ENCODE data around the gene PEX14. TPM values are rescaled to one million over a fixed set of nuclear protein-coding genes. Genes with fewer than 3 reads are reported as not detected.

PEX14 gene
- total and polyA plus RNA-seq, 10 of the 15 experiments (the other 5 are each of a cell fraction or from before 2014, with no cell fraction given), result 1.4 to 23.2 (median 12.0) TPM

GRCh38 chr1:10644307-10645128 lies 169.8 kb downstream of the PEX14 start:
- ChIA-PET RAD21 (ENCODE audit: unreplicated experiment) (no interaction called here), SMC1A (ENCODE audit: uncharacterized antibody, unreplicated experiment) (no interaction called here), CTCF (interaction anchor here (0.6 to 0.7 kb wide), 2 partner anchors 25 to 1075 kb away, joined by 3 read pairs; no protein-coding TSS in a partner anchor), POLR2A (no interaction called here)
- no peaks in the 10 kb centered on the region for H3K79me2 ChIP-seq (ENCODE audit: control insufficient read depth, insufficient read depth, low read length)
- DNase-seq (ENCODE audit: low read depth, low spot score) (no peak), FAIRE-seq (no peak), ATAC-seq (no peak)
- TF ChIP-seq ZNF622 (IDR thresholded peaks at IDR 0.05), result no peak
- no peak for TF ChIP-seq RUNX3 (IDR thresholded peaks at IDR 0.05; ENCODE audit: low read length)
- TF ChIP-seq TCF12 (IDR thresholded peaks at IDR 0.05; ENCODE audit: low read depth, low read length), result no peak
- no peak for TF ChIP-seq MYC (IDR thresholded peaks at IDR 0.05; ENCODE audit: insufficient read depth, insufficient read length, insufficient replicate concordance, low read length, severe bottlenecking)
- TF ChIP-seq MTA3 (IDR thresholded peaks at IDR 0.05; ENCODE audit: borderline replicate concordance, low read length), result no peak
- TF ChIP-seq ZNF24 (IDR thresholded peaks at IDR 0.05), result no peak
- TF ChIP-seq PML (IDR thresholded peaks at IDR 0.05; ENCODE audit: low read length), result no peak
- TF ChIP-seq NR2C1 (IDR thresholded peaks at IDR 0.05), result no peak
- no peak for TF ChIP-seq RCOR1 (conservative IDR thresholded peaks at IDR 0.05; ENCODE audit: low read depth, low read length)
- TF ChIP-seq KLF5 (IDR thresholded peaks at IDR 0.05; ENCODE audit: partially characterized antibody), result no peak
- H2AFZ ChIP-seq (ENCODE audit: control insufficient read depth, low read depth, low read length), result no peak overlapping the region
- no peaks in the 10 kb centered on the region for H3K9me3 ChIP-seq (replicated peaks; ENCODE audit: control insufficient read depth, insufficient read depth, low read length)
- intact Hi-C loops (cut with micrococcal nuclease; ENCODE audit: unreplicated experiment), result no loop called here
- no peaks in the 10 kb centered on the region for H3K27me3 ChIP-seq (replicated peaks in 1 of 2; ENCODE audit: control insufficient read depth in 2 of 2, insufficient read depth in 2 of 2, low read length in 1 of 2)
- no peak overlapping the region for H3K4me2 ChIP-seq (ENCODE audit: control insufficient read depth, insufficient read depth)
- in situ Hi-C loops (cut with MboI), result no loop called here
- H3K4me1 ChIP-seq (ENCODE audit: control insufficient read depth, insufficient read depth, low read length), result no peaks in the 10 kb centered on the region
- H3K4me3 ChIP-seq, result no peak overlapping the region
- H3K9ac ChIP-seq (ENCODE audit: control insufficient read depth, insufficient read depth, low read length), result no peak overlapping the region
- 95% methylated on average over 30 of the region's 32 CpGs for WGBS (ENCODE audit: insufficient coverage, insufficient replicate concordance, low lambda C conversion rate, missing lambda C conversion rate)
- H3K36me3 ChIP-seq (ENCODE audit: control insufficient read depth in 2 of 2, insufficient read depth in 2 of 2, low read length in 1 of 2), result no peaks in the 10 kb centered on the region
- H3K27ac ChIP-seq (ENCODE audit: control insufficient read depth, insufficient read depth), result no peak overlapping the region
- BruUV-seq (replicated peaks), result no TSS peak
- H4K20me1 ChIP-seq (ENCODE audit: control insufficient read depth, insufficient read depth), result no peaks in the 10 kb centered on the region
